Measurements from ENCODE around the gene GPR62.
"Not testable (repeated sequence)": the region's sequence is repeated elsewhere in the genome, so short reads cannot be mapped to it uniquely, and the experiment has no call there.

Gene GPR62

DNA sequence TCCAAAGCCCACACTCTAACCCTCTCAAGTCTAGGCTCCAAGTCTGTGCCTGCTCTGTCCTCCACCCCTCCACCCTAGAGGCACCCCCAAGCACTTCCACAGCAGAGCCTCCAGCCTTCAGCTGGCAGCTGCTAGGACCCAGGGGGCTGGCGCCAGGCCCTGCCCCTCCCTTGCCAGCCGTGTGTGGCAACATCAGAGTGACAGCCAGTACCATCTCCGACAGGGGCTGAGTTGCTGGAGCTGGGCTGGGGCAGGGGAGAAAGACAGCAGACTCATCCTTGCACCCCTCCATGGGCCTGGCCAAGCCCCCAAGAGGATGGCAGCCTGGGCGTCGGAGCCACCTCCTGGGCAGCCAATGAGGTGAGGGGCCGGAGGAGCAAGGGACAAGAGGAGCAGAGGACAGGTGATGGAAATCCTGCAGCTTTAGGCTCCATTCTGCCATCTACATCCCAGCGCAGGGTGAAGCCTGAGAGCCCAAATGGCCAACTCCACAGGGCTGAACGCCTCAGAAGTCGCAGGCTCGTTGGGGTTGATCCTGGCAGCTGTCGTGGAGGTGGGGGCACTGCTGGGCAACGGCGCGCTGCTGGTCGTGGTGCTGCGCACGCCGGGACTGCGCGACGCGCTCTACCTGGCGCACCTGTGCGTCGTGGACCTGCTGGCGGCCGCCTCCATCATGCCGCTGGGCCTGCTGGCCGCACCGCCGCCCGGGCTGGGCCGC lies at the start of gene GPR62:
TSS of gene GPR62 (plus strand) at position 207 of the 718 bp plus-strand sequence. CDS start at position 479, 272 bp downstream.
- no peak for DNase-seq

DNA sequence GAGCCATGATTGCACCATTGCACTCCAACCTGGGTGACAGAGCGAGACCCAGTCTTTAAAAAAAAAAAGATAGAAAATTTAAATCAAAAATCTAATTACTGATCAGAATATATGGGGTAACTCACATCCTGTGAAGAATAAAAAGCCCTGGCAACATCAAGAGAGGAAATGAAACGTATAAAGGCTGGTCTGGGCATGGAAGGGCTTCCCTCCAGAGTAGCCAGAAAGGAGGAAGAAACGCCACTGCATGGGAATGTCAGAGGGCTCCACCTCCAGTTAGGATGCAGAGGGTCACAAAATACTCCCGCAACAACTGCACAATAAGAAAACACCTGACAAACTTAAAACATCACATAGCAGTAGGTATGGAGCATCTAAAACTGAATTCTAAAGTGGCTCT lies 47.2 kb upstream of the GPR62 start:
- no peak for DNase-seq

DNA sequence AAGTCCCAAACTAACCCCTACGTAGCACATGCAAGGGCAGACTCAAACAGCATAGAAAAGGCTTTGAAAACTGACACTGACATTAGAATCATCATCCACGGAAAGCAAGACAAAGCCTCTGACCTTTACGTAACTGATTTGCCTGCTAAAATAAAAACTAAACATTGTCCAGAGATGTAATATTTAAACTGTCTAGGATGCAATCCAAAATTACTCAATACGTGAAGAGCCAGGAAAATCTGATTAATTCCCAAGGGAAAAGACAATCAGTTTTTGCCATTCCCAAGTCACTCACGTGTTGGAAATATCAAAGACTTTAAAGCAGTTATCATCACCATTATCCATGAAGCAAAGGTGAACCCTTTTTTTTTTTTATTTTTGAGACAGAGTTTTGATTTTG lies 38.8 kb upstream of the GPR62 start:
- no peak for DNase-seq

DNA sequence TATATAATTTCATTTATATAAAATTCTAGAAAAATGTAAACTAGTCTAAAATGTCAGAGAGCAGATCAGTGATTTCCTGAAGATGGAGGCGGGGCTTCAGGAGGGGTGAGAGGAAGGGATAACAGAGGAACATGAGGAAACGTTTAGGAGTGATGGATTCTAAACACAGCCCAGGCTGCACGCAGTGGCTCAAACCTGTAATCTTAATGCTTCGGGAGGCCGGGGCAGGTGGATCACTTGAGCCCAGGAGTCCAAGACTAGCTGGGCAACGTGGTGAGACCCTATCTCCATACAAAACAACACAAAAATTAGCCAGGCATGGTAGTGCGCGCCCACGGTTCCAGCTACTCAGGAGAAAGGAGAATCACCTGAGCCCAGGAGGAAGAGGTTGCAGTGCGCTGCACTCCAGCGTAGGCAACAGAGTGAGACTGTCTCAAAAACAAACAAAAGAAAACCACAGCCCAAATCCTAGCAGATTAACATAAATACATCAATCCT lies 34.1 kb upstream of the GPR62 start:
- no peak for DNase-seq

GRCh38 chr3:51927061-51927977 lies 27.9 kb upstream of the GPR62 start:
- DNase-seq, result no peak

- DNase-seq, result no peak
Observed at GRCh38 chr3:51928438-51928837, 26.7 kb upstream of the GPR62 start.

GRCh38 chr3:51928981-51929380 lies 26.2 kb upstream of the GPR62 start:
- DNase-seq, result not testable (repeated sequence)

GRCh38 chr3:51929420-51930003 lies 25.7 kb upstream of the GPR62 start:
- DNase-seq, result no peak

DNA sequence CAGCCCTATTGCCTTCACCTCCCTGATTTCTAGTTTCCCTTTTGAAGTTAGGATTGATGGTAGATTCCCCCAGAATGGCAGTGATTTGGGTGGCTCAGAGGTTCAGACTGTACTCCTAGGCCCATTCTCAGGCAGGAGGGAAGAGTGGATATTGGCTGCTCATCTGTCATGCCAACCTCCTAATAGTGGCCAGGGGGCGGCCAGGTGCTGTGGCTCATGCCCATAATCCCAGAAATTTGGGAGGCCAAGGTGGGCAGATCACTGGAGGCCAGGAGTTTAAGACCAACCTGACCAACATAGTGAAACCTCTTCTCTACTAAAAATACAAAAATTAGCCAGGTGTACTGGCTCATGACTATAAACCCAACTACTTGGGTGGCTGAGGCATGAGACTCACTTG lies 24.7 kb upstream of the GPR62 start:
- no peak for DNase-seq

GRCh38 chr3:51931756-51932155 lies 23.4 kb upstream of the GPR62 start:
- DNase-seq, result no peak

DNA sequence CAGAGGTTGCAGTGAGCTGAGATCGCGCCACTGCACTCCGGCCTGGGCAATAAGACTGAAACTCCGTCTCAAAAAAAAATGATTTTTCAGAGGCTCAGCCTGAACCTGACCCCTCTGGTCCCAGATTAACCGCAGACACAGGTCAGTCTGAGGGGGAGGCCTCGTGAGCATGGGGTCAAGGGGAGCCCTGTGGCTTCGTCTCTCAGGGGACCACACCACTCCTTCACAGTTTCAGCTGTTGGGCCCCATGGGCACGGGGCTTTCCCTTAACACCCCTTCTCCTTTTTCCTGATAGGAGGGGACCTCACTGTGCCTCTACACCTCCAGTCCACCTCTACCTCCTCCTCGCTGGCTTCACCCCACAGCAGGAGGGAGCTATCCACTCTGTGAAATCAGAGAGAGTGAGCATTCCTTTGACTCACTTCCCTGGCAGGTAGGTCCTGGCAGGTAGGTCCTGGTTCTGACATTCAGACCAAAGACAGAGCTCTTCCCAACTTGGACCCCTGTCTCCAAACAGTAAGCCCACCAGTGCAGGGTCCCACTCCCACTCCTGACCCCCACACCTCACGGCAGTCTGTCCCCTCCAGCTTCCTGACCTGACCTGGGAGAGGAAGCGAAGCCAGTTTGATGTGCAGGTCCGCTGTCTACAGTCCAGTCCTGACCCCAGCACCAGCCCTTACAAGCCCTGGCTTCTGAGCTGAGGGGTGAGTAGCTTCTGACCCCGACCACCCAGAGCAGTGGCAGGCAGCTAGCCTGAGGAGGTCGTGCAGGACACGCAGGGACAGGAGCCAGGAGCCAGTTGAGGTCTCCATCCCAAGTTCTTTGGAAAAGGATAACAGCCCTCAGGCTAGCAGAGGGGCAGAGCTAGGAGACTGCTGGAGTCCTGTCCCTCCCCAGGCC lies 22.5 kb upstream of the GPR62 start:
- no peak for DNase-seq

- DNase-seq, result no peak
Observed at GRCh38 chr3:51933471-51934138, 21.6 kb upstream of the GPR62 start.

DNA sequence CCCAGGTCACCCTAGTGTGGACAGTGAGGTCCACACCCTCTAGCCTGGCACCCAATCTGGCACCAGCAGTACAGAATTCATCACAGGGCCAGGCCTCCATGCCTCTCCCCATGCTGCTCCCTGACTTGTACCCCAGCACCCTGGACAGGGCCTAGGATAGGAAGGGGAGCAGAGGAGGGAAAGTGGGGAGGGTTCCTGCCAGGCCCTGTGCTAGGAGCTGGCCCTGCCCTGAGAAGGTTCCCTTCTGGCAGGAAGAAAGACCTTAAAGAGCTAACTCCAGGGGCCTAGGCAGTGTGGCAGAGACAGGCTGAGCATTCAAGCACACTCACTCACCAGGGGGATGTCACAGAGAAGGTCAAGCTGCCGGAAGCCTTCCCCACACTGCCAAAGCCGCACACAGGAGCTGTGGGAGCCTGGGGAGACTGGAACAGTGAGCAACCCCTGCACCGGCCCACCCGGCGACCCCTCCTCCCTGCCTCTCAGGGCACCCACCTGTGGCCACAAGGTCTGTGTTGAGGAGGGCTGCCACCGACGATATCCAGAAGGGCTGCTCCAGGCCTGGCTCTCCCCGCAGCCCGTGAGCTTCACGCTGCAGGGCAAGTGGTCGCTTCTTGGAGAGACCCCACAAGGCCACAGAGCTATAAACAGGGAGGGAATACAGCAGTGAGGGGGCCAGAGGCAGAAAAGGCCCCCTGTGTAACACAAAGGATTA lies 20.9 kb upstream of the GPR62 start:
- DNase-seq, result no peak

DNA sequence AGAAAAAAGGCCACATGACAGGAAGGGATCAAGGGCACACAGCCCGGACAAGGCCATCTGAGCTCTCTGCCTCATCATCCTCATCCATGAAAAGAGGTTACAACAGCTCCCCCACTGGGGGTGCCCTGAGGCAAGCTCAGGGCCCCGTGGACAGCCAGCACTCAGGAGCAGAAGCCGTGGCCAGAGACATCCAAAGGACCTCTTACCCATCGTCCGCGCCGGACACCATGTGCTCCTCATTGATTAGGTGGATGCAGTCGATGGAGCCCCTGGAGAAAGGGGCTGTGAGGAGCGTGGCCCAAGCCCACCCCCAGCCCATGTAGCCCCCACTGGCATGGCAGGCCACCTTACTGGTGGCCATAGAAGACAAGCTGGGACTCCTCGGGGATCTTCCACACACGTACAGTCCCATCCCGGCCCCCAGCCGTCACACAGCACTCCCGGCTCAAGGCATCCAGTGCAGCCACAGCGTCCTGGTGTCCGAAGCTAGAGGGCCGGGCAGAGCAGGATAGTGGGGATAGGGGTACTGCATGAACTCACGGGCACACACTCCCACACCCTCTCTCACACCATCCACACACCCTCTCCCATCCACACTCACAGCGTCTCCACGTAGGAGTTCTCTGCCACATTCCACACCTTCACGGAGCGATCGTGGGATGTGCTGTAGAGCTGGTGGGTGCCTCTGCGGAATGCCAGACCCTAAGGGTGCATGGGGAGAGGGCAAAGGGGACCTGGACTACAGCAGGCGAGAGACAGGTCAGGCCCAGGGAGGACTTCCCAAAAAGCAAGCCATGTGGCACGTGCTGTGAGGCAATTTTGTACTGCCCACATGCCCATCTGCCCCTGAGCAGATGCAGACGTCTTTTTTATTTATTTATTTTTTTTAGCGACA lies 19.9 kb upstream of the GPR62 start:
- no peak for DNase-seq

GRCh38 chr3:51935886-51936755 lies 19.1 kb upstream of the GPR62 start:
- no peak for DNase-seq

GRCh38 chr3:51937014-51937413 lies 18.2 kb upstream of the GPR62 start:
- DNase-seq, result no peak

DNA sequence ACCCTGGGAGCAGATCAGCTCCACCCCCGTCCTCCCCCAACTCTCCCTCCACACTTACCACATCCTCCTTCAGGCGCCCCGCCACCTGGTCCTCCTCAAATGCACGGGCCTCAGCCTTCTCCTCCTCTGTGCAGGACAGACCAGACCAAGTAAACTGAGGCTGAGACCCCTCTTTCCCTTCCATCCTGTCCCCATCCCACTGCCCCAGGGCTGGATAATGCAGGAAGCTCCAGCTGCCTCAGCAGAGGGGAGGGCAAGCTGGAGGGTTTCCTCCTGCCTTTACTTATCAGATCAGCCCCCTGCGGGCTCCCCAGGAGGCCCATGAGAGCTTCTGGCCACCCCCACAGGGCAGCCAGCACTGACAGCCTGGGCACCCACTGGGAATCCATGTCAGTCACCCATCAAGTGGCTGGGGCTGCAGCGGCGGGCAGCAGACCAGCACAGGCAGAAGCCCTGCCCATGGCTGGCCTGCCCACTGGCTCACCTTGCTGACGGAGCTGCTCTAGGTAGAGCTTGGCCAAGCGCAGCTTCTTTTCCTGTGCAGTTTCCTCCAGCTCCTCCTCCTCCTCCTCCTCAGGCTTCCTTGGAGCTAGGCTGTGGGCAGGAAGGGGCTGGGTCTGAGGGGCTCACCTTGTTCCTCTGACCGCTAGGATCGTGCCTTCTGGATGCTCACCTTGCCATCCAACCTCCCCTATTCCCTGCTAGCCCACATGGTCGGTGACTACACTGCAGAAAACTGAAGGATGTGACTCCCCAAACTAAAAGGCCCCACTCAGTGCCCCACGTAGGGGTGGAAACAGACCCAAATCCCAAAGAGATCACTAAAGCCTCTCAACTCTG lies 17.4 kb upstream of the GPR62 start:
- no peak for DNase-seq

DNA sequence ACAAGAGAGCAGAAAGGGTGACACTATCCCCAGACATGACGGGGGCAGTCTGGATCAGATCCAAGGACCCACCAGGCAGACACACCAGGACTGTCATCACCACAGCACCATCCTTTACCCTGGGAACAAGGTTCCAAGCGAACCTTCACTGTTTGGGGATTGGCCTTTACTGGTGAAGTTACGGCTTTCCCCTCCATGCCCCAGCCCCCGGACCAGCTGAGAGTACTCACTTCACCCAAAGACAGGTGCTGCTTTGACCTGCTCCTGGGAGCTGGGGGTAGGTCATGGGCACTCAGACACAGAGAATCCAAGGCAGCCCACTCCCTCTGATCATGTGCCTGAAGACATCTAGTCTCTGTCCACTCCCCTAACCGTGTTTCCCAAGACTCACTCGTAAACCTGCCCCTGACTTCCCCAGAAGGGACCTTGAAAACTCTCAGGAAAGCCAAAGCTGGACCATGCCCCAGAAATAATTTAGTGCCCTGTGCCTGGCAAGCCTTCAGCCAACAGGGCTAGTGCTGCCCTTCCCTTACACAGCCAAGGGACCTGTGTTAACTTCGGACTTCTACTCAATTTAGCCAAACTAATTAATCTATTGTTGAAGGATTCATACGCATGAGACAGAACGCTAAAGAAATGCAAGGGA lies 16.3 kb upstream of the GPR62 start:
- no peak for DNase-seq

Measured in DMS79 treated with DMSO at 0.1 percent for 48 hours (cell line).